RWPE2 (cell line): ENCODE results near the gene CDC14A.

Experiments used
- ATAC-seq: fragments of 200-7000 bp; cut with Tn5 transposase; 3 replicates; pipeline ENCODE4 v1.9.1; 2021; ENCODE audit warnings: low read depth
- DNase-seq: peaks from one replicate; pipeline ENCODE4 v3.0.0-alpha.2; 2020; ENCODE audit warnings: low spot score
- H3K27ac ChIP-seq: fragments of 450-650 bp; 2 replicates; pipeline ENCODE4 v1.5.1; 2017; ENCODE audit warnings: mild to moderate bottlenecking; ENCODE audit not compliant: poor library complexity, severe bottlenecking
- H3K27me3 ChIP-seq: fragments of 250-450 bp; sonication (Bioruptor Pico); 2 replicates; pipeline ENCODE4 v1.5.1; 2021; ENCODE audit warnings: mild to moderate bottlenecking, moderate library complexity; ENCODE audit not compliant: insufficient read depth, poor library complexity, severe bottlenecking
- H3K36me3 ChIP-seq: fragments of 250-450 bp; sonication (Bioruptor Pico); 2 replicates; pipeline ENCODE4 v1.5.1; 2020; ENCODE audit warnings: low read depth, mild to moderate bottlenecking, moderate library complexity
- H3K4me1 ChIP-seq: fragments of 250-450 bp; sonication (Bioruptor Pico); 2 replicates; pipeline ENCODE4 v1.5.1; 2021; ENCODE audit warnings: mild to moderate bottlenecking, moderate library complexity; ENCODE audit not compliant: insufficient read depth, poor library complexity, severe bottlenecking
- H3K4me3 ChIP-seq: fragments of 250-450 bp; sonication (Bioruptor Pico); 2 replicates; pipeline ENCODE4 v1.5.1; 2021; ENCODE audit warnings: mild to moderate bottlenecking, moderate library complexity; ENCODE audit not compliant: severe bottlenecking
- H3K9me3 ChIP-seq: fragments of 250-450 bp; sonication (Bioruptor Pico); 2 replicates; pipeline ENCODE4 v1.5.1; 2021; ENCODE audit warnings: mild to moderate bottlenecking, moderate library complexity; ENCODE audit not compliant: severe bottlenecking
- TF ChIP-seq, protein P1 (sequence below): fragments of 450-650 bp; IDR thresholded peaks from one replicate; pipeline ENCODE4 v1.5.1; 2017; ENCODE audit warnings: mild to moderate bottlenecking, moderate library complexity; ENCODE audit not compliant: poor library complexity, severe bottlenecking

The CDC14A gene

DNA sequence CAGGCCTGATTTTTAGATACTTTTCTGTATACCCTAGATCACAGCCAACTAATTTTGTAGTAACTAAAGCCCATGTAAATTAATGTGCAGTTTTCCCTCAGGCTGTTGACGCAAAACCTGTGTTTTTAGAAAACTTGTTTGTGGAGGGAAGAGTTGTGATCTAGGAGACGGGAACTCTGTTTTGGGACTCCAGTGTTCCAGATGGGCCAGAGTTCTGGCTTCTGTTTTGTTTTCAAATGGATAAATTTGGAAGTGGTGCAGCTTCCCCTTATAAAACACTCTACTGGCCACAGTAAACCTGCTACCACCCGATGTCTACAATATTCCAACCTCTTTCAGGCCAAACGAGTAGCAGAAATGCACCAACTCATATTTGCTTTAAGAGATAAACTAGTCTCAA is 172.0 kb downstream of the CDC14A start:
- no peaks in the 10 kb centered on the region for H3K4me1 ChIP-seq
- no peaks in the 10 kb centered on the region for H3K27me3 ChIP-seq
- H3K4me3 ChIP-seq, result no peak overlapping the region
- H3K36me3 ChIP-seq, result no peaks in the 10 kb centered on the region
- TF ChIP-seq, protein P1, sequence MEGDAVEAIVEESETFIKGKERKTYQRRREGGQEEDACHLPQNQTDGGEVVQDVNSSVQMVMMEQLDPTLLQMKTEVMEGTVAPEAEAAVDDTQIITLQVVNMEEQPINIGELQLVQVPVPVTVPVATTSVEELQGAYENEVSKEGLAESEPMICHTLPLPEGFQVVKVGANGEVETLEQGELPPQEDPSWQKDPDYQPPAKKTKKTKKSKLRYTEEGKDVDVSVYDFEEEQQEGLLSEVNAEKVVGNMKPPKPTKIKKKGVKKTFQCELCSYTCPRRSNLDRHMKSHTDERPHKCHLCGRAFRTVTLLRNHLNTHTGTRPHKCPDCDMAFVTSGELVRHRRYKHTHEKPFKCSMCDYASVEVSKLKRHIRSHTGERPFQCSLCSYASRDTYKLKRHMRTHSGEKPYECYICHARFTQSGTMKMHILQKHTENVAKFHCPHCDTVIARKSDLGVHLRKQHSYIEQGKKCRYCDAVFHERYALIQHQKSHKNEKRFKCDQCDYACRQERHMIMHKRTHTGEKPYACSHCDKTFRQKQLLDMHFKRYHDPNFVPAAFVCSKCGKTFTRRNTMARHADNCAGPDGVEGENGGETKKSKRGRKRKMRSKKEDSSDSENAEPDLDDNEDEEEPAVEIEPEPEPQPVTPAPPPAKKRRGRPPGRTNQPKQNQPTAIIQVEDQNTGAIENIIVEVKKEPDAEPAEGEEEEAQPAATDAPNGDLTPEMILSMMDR, result no peak
- ATAC-seq, result no peak
- H3K9me3 ChIP-seq, result no peaks in the 10 kb centered on the region
- H3K27ac ChIP-seq, result no peak overlapping the region
- DNase-seq, result no peak

DNA sequence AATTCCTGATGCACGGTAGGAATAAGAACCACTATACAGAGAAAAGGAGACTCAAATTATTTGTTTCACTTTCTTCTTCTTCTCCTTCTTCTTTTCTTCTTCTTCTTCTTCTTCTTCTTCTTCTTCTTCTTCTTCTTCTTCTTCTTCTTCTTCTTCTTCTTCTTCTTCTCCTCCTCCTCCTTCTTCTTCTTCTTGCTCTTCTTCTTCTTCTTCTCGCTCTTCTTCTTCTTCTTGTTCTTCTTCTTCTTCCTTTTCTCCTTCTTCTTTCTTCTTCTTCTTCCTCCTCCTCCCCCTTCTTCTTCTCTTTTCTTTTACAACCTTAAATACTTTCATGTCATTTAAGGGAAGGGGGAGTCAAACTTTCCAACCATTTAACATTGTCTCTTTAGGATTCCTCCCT is 174.6 kb downstream of the CDC14A start:
- no peaks in the 10 kb centered on the region for H3K36me3 ChIP-seq
- no peak overlapping the region for H3K4me3 ChIP-seq
- no peaks in the 10 kb centered on the region for H3K4me1 ChIP-seq
- TF ChIP-seq, protein P1, result no peak
- no peak overlapping the region for H3K27ac ChIP-seq
- DNase-seq, result no peak
- no peak for ATAC-seq
- no peaks in the 10 kb centered on the region for H3K27me3 ChIP-seq
- H3K9me3 ChIP-seq, result no peaks in the 10 kb centered on the region

DNA sequence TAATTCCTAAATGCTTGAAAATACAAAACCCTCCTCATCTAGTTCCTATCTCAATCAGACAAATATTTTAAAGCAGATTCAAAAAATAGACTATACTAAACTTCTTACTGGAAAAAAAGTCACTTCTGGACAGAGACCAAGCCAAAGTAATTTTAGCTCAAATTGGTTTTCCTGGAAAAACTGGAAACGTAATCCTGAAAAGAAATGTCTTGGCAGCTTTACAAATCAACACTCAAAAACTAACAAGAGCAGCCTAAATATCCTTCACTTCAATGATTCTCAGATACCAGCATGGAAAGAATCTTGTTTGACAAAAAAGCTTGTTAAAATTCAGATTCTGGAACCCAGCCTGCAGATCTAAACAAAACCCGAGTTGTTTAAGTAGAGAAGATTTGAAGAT is 176.6 kb downstream of the CDC14A start:
- Histone ChIP-seq H3K4me1 (no peaks in the 10 kb centered on the region), H3K36me3 (no peaks in the 10 kb centered on the region), H3K4me3 (no peak overlapping the region), H3K27me3 (no peaks in the 10 kb centered on the region), H3K9me3 (no peaks in the 10 kb centered on the region), H3K27ac (no peak overlapping the region)
- ATAC-seq, result no peak
- TF ChIP-seq, protein P1, result no peak
- no peak for DNase-seq

DNA sequence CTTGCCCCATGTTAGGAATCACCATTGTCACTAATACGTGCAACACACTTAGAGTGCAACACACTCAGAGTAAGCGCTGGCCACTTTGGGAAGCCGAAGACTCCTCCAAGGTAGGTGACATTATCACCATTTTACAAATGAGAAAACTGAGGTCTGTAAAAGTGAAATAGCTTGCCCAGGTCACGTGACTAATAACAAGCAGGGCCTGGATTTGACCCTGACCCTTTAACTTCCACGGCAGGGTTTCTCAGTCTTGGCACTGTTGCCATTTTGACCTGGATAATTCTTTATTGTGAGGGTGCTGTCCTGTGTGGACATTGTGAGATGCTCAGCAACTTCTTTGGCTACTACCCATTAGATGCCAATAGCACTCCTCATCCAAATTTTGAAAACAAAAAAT is 177.8 kb downstream of the CDC14A start:
- DNase-seq (no peak), ATAC-seq (no peak)
- Histone ChIP-seq H3K9me3 (no peaks in the 10 kb centered on the region), H3K27me3 (peaks cover 2% of the 10 kb centered on the region), H3K4me1 (no peaks in the 10 kb centered on the region), H3K36me3 (no peaks in the 10 kb centered on the region), H3K4me3 (no peak overlapping the region), H3K27ac (no peak overlapping the region)
- TF ChIP-seq, protein P1, result no peak

DNA sequence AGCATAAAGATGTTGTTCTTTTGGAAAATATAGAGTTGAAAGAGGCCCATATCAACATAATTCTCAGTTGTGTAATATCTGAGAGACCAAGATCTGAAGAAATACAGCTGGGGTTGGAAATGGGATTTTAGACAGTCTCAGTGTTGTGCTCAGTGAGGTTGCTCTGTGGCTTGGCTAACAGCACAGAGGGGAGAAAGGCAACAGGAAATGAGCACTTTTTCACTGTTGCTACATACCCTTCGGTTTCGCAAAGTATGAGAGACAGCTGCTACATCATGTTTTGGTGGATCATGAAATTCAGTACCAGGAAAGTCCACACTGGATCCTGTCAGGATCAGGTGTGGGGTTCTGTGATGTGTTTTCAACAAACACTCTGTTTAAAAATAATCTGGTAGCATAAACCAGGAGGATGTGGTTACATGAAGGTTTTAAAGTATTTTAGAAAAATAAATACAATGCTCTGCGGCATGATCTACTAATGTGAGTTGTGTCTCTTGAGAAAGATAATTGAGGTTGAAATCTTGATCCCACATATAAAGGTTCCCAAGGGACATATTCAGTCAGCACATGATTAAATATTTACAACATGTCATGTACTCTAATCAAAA is 178.7 kb downstream of the CDC14A start:
- Histone ChIP-seq H3K4me3 (no peak overlapping the region), H3K9me3 (no peaks in the 10 kb centered on the region), H3K36me3 (no peaks in the 10 kb centered on the region), H3K4me1 (no peaks in the 10 kb centered on the region), H3K27ac (no peak overlapping the region), H3K27me3 (peaks cover 9% of the 10 kb centered on the region)
- ATAC-seq, result 0 out of 3 replicates have a peak, but pooled peaks have one; percentile 50
- DNase-seq, result no peak
- TF ChIP-seq, protein P1, result no peak
